GM18873 (cell line): ENCODE data around the gene TRAF4.
A peak's percentile ranks its signal among the peaks of the same experiment; 100 is the strongest.
"Not testable (repeated sequence)": the region's sequence is repeated elsewhere in the genome, so short reads cannot be mapped to it uniquely, and the experiment has no call there.

ENCODE experiments used
- ATAC-seq: cut with Tn5 transposase; IDR thresholded peaks from one replicate; pipeline ENCODE4 v1.9.1; 2021; ENCODE audit warnings: mild to moderate bottlenecking, moderate library complexity, moderate number of reproducible peaks; ENCODE audit not compliant: unreplicated experiment, low FRiP score

TRAF4 gene

DNA sequence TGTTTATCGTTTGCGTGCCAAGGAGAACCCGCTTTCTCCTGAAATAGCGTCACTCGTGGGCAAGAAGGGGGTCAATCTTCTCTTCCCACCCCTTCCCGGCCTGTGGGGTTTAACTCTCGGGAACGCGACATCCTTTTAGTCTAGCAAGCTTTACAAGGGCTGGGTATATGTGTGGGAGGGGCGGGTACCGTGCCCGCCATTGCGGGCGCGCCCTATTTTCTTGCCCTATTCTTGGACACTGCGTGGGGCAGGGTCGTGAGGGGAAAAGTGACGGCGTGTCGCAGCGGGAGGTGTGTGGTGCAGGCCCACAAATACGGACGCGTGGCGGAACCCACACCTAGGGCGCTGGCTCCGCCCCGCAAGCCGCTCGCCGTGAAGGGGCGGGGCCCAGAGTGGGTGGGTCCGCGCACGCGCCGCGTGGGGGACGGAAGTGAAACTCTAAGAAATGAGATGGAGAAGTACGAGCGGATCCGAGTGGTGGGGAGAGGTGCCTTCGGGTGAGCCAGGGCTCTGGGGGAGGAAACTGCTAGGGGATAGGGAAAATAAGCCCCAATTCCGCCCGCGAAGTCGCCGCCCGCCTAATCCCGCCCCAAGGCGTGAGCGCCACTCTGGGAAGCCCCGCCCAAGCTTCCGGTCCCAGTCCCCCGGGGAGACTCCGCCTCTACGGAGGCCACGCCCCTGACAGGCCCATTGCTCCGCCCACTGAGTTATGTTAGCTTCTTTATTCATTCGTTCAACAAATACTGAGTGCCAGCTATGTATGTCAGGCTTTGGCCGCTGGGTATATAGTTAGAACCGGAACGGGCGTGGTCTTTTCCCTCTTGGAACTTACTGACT, 15.2 kb upstream of the TRAF4 start, which contains the start of gene NEK8:
NEK8 (plus strand) TSS at position 425 of the 837 bp plus-strand sequence; CDS start at position 451, 26 bp downstream.
- ATAC-seq = peak; percentile 30

DNA sequence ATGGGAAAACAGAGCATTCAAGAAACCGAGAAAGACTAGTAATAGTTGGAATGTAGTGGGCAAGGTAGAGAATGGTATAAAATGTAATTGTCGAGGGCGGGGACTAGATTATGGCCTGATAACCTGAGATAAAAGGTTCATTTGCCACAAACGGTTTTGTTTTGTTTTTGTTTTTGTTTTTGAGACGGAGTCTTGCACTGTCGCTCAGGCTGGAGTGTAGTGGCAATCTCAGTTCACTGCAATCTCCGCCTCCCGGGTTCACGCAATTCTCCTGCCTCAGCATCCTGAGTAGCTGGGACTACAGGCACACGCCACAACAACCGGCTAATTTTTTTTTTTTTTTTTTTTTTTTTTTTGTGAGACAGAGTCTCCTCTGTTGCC, 13.9 kb upstream of the TRAF4 start:
- no peak for ATAC-seq

DNA sequence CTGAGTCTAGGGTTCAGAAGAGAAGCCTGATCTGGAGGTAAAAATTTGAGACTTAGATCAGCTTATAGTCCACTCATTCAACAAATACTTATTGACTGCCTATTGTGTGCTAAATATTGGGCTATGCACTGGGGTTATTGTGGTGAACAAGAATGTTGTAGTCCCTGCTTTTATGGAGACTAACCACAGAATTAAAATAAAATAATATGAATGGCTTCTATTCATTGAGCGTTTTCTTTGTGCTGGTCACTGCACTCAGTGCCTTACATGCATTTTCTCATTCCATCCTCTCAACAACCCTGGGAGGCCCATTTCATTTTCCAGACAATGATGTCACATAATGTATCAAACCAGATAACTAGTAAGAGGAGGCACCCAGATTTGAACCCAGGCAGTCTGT, 10.5 kb upstream of the TRAF4 start:
- no peak for ATAC-seq

DNA sequence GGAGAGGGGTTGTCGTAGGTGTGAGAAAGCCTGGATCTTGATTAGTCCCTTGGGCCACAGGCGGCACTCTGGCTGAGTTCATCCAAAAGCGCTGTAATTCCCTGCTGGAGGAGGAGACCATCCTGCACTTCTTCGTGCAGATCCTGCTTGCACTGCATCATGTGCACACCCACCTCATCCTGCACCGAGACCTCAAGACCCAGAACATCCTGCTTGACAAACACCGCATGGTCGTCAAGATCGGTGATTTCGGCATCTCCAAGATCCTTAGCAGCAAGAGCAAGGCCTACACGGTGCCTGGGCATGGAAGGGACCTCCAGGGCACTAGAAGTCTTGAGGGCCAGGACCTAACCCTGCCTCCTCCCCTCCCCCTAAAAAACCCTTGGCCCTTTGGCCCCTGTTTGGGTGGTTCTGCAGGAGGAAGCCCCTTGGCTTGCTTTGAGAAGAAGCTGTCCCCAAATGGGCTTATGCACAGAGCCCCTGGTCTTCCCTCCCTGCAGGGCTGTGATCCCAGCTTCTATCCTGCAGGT, 9.0 kb upstream of the TRAF4 start:
- no peak for ATAC-seq

DNA sequence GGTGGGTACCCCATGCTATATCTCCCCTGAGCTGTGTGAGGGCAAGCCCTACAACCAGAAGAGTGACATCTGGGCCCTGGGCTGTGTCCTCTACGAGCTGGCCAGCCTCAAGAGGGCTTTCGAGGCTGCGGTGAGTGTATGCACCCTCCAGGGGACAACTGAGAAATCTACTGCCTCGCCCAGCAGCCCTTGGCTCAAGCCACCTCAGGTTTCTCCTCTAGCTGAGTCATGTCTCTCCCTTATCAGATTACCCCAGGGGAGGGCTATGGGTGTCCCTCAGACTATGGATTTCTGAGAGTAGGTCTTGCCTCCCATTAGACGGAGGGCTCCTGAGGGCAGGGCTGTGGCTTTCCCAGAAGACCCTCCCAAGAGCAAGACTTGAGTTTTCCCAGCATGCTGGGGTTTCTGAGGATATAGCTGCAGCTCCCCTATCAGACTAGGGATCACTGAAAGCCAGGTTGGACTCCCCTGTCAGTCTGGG, 8.5 kb upstream of the TRAF4 start:
- ATAC-seq = no peak

DNA sequence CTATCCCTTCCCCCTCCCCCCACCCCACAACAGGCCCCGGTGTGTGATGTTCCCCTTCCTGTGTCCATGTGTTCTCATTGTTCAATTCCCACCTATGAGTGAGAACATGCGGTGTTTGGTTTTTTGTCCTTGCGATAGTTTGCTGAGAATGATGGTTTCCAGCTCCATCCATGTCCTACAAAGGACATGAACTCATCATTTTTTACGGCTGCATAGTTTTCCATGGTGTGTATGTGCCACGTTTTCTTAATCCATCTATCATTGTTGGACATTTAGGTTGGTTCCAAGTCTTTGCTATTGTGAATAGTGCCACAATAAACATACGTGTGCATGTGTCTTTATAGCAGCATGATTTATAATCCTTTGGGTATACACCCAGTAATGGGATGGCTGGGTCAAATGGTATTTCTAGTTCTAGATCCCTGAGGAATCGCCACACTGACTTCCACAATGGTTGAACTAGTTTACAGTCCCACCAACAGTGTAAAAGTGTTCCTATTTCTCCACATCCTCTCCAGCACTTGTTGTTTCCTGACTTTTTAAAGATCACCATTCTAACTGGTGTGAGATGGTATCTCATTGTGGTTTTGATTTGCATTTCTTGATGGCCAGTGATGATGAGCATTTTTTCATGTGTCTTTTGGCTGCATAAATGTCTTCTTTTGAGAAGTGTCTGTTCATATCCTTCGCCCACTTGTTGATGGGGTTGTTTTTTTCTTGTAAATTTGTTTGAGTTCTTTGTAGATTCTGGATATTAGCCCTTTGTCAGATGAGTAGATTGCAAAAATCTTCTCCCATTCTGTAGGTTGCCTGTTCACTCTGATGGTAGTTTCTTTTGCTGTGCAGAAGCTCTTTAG, 7.7 kb upstream of the TRAF4 start:
- ATAC-seq = not testable (repeated sequence)

DNA sequence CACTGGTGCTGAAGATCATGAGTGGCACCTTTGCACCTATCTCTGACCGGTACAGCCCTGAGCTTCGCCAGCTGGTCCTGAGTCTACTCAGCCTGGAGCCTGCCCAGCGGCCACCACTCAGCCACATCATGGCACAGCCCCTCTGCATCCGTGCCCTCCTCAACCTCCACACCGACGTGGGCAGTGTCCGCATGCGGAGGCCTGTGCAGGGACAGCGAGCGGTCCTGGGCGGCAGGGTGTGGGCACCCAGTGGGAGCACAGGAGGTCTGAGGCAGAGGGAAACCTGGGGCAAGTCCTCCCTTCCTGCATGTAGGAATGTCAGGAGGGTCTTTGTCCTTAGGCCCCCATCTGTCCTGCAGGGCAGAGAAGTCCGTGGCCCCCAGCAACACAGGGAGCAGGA, 6.5 kb upstream of the TRAF4 start:
- ATAC-seq = no peak

DNA sequence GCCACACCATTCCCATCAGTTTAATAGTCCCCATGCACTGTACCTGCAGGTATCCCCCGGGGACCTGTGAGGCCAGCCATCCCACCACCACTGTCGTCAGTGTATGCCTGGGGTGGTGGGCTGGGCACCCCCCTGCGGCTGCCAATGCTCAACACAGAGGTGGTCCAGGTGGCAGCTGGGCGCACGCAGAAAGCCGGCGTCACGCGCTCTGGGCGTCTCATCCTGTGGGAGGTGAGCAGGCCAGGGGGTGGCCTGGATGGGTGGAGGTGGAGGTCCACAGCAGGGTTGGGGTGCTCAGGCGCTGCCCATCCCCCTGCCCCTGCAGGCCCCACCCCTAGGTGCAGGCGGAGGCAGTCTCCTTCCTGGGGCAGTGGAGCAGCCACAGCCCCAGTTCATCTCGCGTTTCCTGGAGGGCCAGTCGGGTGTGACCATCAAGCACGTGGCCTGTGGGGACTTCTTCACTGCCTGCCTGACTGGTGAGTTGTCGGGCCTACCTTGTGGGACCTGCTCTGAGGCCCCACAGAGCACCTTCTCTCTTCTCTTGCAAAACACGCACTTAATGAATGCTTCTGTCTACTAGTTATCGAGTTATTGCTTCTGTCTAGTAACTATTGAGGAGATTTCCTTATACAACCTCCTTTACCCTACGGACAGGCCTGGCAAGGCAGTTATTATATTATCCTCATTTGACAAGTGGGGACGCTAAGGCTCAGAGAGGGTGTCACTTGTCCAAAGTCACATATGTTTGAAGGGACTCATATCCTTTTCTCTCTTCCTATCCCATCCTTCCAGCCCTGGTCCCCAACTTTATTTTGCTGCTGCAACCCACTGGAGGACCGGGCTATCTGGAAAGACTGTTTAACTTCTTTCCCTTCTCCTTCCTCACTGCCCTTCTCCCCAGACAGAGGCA, 5.8 kb upstream of the TRAF4 start:
- peak; percentile 43 for ATAC-seq

DNA sequence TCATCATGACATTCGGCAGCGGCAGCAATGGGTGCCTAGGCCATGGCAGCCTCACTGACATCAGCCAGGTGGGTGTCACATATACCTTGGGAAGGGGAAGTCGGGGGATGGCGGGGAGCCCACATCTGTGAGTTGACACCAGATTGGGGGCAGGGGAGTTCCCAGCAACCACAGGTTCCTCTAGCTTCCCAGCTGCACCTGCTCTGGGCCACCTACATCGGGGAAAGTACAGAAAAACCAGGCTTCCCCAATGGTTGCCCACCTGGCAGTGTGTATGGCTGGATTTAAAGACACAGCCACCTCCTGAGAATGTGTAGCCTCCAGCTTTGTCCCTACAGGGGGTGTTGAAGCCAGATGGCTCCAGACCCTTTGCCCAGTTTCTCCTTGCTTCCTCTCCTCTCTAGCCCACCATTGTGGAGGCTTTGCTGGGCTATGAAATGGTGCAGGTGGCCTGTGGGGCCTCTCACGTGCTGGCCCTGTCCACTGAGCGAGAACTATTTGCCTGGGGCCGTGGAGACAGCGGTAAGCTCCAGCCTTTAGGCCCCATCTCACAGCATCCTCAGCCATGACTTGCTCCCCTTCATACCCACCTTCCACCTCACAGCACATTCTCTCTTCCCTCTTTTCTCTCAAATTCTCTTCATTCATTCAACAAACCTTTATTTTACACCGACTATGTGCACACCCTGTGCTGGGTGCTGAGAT, 5.0 kb upstream of the TRAF4 start:
- no peak for ATAC-seq

DNA sequence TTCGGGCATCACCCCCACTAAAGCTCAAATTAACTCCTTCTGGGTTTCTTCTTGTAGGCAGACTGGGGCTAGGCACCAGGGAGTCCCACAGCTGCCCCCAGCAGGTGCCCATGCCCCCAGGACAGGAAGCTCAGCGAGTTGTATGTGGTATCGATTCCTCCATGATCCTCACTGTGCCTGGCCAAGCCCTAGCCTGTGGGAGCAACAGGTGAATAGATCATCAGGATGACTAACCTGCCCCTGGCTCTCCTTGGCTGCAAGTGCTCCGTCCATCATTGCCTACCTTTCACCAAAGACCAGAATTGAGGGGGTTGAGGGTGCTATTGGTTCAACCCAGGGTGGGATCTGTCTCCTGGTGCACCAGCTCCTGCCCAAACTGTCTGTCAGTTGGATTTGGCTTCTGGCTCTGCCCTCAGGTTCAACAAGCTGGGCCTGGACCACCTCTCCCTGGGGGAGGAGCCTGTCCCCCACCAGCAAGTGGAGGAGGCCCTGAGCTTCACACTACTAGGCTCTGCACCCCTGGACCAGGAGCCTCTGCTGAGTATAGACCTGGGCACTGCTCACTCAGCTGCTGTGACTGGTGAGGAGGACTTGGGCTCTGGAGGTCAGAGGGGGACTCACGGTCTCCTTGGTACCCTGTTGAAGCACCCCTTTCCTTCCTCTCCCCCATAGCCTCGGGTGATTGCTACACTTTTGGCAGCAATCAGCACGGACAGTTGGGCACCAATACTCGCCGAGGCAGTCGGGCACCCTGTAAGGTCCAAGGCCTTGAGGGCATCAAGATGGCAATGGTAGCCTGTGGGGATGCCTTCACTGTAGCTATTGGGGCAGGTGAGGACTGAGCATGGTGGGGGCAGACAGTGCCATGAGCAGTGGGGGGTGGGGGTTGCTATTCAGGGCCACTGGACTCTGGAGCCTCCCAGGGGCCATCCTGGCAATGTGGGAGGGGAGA, 3.1 kb upstream of the TRAF4 start:
- ATAC-seq = no peak

DNA sequence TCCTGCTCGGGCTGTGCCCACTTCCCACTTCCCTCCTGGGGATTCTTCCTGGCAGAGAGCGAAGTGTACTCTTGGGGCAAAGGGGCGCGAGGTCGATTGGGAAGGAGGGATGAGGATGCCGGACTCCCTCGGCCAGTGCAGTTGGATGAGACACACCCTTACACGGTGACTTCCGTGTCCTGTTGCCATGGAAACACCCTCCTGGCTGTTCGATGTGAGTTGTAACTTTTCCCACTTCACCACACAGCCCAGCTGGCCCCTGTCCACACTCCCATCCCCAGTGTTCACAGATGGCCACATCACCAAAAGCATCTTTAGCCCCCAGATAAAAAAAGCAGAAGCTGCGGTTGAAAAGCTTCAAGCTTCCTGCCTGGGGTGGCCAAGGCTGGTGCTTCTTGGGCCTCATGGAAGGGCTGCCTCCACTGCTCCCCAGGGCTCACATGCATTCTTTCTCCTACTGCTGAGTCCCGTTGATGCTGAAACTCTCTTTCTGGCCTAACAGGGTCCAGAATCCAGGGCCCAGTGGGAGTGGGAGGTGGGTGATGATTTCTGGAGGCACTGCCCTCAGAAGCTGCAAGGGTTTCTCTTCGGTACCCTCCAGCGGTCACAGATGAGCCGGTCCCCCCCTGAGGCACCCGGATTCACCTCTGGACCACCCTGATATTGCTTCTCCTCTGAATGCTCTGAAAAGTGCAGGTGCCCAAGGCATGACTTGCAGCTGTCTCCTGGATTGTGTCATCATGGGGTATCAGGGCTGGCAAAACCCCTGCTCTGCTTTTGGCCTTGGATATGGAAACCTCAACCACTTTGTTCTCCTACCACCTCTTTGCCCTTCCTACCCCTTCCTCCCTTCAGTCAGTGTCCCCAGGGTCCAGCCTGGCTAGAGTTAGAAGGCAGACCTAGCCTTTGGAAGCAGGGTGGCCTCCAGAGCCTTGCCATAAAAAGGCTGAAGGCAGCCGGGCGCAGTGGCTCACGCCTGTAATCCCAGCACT, 2.2 kb upstream of the TRAF4 start:
- ATAC-seq = no peak

DNA sequence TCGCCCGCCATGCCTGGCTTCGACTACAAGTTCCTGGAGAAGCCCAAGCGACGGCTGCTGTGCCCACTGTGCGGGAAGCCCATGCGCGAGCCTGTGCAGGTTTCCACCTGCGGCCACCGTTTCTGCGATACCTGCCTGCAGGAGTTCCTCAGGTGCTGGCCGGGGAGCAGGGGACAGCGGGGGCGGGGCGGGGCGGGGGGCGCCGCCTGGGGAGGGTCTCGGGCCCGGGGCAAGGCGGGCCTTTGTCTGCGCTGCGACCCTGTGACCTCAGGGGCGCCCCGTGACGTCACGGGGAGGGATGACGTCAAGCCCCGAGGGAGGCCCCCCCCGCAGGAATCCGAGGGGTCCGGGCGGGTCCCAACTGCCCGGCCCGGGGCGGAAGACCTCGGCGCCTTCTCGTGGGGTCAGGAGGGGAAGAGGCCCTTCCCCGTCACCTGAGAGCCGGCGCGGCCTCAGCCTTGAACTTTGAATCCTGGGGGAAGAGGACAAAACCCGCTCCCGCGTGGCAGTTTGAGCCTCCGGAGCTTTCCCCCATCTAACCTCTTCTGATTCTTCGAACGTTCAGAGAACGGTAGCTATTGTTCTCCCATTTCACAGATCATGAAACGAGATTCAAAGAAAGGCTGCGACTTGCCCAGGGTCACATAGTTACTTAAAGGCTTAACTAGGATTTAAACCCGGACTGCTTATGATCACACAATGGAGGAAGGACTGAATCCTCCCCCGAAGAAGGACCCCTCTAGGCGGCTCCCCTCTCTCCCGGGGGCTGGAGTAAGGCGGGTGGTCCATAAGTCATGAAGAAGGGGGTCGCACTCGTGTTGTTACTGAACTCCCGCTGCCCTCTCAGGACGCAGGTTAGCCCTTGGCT, 527 bp downstream of the TRAF4 start:
- ATAC-seq = no peak

DNA sequence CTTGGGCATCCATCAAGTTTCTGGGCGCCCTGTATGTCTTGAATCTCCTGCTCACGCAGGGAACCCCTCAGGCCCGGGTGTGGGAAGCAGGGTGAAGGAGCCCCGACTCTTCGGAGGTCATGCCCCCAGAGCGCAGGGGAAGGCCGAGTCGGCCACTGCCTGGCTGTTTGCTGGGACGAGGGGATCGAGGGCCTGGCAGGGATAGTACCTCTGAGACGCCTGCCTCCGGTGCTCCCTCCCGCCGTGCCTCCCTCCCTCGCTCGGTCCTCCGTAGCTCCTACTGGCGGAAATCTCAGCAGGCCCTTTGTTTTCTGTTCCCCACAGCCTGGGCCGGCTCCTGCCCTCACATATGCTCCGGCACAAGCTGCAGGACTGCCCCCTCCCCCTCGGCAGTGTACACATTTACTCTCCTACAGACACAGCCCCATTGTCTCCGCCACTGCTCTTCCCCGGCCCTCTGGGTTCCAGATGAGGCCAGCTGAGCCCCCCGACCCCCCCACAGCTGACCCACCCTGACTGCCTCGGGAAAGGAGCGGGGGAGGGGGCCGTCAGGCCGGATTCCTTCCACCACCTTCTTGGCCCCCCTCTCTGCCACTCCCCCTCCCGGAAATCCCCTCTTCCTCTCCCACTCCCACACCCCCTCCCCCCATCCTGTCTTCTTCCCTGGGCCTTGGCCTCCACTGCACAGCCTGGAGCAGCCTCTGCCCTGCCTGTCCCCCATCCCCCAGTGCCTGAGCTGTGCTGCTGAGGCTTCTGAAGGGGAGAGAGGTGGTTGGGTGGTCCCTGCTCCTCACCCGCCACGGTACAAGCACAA, 1.4 kb downstream of the TRAF4 start:
- ATAC-seq = no peak

DNA sequence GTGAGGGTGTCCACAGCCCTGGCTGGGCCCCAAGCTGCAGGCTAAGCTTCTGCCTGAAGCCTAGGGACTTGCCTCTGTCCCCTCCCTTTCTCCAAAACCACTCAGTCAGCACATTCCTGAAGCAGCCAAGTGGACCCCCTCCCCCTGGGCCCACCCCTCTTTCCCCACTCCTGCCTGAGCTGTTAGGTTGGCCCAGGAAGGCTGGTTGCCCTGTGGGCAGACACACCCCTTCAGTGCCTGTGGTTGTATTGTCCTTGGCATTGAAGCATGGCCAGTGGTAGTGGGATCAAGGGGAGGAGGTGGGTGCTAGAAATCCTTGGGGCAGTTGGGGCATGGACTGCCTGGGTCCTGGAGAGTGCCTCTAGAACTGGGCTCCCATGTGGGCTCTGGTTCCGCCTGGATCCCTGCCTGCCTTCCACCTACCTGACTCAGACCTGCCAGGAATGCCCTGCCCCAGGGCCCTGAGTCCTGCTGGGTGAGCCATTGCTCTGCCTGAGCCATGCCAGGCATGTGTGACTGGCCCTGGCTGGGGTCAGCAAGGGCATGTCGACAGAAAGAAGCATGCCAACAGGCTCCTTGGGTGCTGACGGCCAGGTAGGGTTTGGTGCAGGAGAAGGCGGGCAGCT, 2.1 kb downstream of the TRAF4 start:
- ATAC-seq = no peak

DNA sequence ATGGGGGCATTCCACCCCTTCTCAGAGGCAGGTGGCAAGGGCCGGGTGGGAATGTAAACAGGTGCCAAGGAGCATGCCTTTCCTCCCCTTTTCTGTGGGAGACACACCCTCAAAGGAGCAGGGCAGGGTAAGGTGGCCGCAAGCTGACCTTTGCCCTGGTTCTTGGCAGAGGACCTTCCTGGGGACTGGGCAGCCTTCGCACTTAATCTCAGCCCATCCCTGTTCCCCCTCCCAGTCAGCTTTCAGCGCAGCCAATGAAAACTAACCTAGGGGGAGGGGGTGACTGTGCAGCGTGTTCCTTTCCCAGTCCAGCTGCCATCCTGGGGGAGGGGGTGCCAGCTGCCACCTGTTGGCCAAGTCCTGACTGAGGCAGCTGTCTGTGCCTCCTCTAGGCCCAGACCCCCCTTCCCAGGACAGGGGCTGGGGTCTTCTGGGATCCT, 2.8 kb downstream of the TRAF4 start:
- no peak for ATAC-seq
